Endothelial cell of umbilical vein (primary cell): Measurements from ENCODE around the gene VTA1. TPM values are rescaled to one million over a fixed set of nuclear protein-coding genes. Genes with fewer than 3 reads are reported as not detected.
"Not testable (repeated sequence)": the region's sequence is repeated elsewhere in the genome, so short reads cannot be mapped to it uniquely, and the experiment has no call there.

Experiments
- BruUV-seq: library from RNA; stranded (reverse); fragments of 400-500 nt; replicated peaks from 2 replicates; lab custom pipeline; 2021; lab: Mats Ljungman, UMichigan
- CTCF ChIA-PET: fragments of 300-600, 350-600 bp; sonication (Branson Sonifier 250); formaldehyde crosslinking; loops from one replicate; lab custom pipeline; 2021; ENCODE audit warnings: antibody characterized with exemption, inconsistent platforms; lab: Charles Lee
- POLR2A ChIA-PET: fragments of 300-600, 350-600 bp; sonication (Branson Sonifier 250); formaldehyde crosslinking; loops from one replicate; lab custom pipeline; 2021; ENCODE audit warnings: antibody characterized with exemption, inconsistent platforms; lab: Charles Lee
- DNase-seq: peaks from one replicate; pipeline ENCODE4 v3.0.0-alpha.2; 2011; ENCODE audit warnings: low read depth, low spot score
- FAIRE-seq: peaks from 2 replicates; lab custom pipeline; 2011; peaks lifted over from hg19 to GRCh38; lab: Jason Lieb, UNC
- H2AFZ ChIP-seq: 2 replicates; pipeline ENCODE4 v1.6.0; 2012; ENCODE audit warnings: low read depth, low read length, control low read depth, inconsistent platforms
- H3K27ac ChIP-seq: 2 replicates; pipeline ENCODE4 v1.5.1; 2011; ENCODE audit warnings: low read depth, mild to moderate bottlenecking, control low read depth, low read length, moderate library complexity; ENCODE audit not compliant: insufficient read depth
- H3K27me3 ChIP-seq, 2 experiments: 2 replicates each; pipeline versions ENCODE4 v1.6.0 to v1.6.1; 2011; ENCODE audit warnings: low read length in 2 of 2, mixed read lengths in 1 of 2; ENCODE audit not compliant: control insufficient read depth in 2 of 2, insufficient read depth in 2 of 2
- H3K36me3 ChIP-seq, 2 experiments: 2 replicates in 1 of 2; 3 replicates in 1 of 2; pipeline ENCODE4 v1.5.1; 2011; ENCODE audit warnings: low read length in 2 of 2, mild to moderate bottlenecking in 1 of 2, moderate library complexity in 1 of 2; ENCODE audit not compliant: control insufficient read depth in 2 of 2, insufficient read depth in 2 of 2; ENCODE audit errors: extremely low read depth in 1 of 2
- H3K4me1 ChIP-seq: 3 replicates; pipeline ENCODE4 v1.5.1; 2011; ENCODE audit warnings: mild to moderate bottlenecking, low read length; ENCODE audit not compliant: control insufficient read depth, insufficient read depth; ENCODE audit errors: extremely low read depth
- H3K4me2 ChIP-seq: 2 replicates; pipeline ENCODE4 v1.6.1; 2011; ENCODE audit warnings: low read length, control low read depth, mixed read lengths; ENCODE audit not compliant: insufficient read depth
- H3K4me3 ChIP-seq, 3 experiments: fragments of 200-600 bp in 1 of 3; sonication (generic), shearing (Covaris generic) in 1 of 3; replicated peaks in 1 of 3; 2 replicates each; pipeline ENCODE4 v1.5.1; 2011 to 2016; ENCODE audit warnings: control low read depth in 3 of 3, low read length in 3 of 3, mild to moderate bottlenecking in 2 of 3, inconsistent platforms in 1 of 3, low read depth in 1 of 3, moderate library complexity in 1 of 3; ENCODE audit not compliant: insufficient read depth in 1 of 3
- H3K79me2 ChIP-seq: 2 replicates; pipeline ENCODE4 v1.6.0; 2012; ENCODE audit warnings: low read length, inconsistent platforms; ENCODE audit not compliant: control insufficient read depth, insufficient read depth
- H3K9ac ChIP-seq: replicated peaks from 2 replicates; pipeline ENCODE3; 2011; ENCODE audit warnings: low read length, control low read depth; ENCODE audit not compliant: insufficient read depth; ENCODE audit errors: extremely low read depth
- H3K9me1 ChIP-seq: replicated peaks from 3 replicates; pipeline ENCODE4 v1.6.0; 2011; ENCODE audit warnings: mild to moderate bottlenecking, low read length; ENCODE audit not compliant: control insufficient read depth, insufficient read depth; ENCODE audit errors: extremely low read depth
- H3K9me3 ChIP-seq: replicated peaks from 2 replicates; pipeline ENCODE4 v1.5.1; 2012; ENCODE audit warnings: low read length, inconsistent platforms; ENCODE audit not compliant: control insufficient read depth, insufficient read depth
- H4K20me1 ChIP-seq: replicated peaks from 2 replicates; pipeline ENCODE3; 2011; ENCODE audit warnings: mild to moderate bottlenecking, low read length; ENCODE audit not compliant: control insufficient read depth, insufficient read depth; ENCODE audit errors: extremely low read depth
- CTCF ChIP-seq, 2 donors: IDR thresholded peaks; 1 replicate in 1 of 2; 2 replicates in 1 of 2; pipeline ENCODE4 v1.5.1; 2011; ENCODE audit warnings: low read length in 2 of 2, mild to moderate bottlenecking in 2 of 2, moderate library complexity in 2 of 2, control low read depth in 1 of 2, inconsistent platforms in 1 of 2, low read depth in 1 of 2; ENCODE audit not compliant: insufficient read depth in 1 of 2; ENCODE audit errors: extremely low read depth in 1 of 2
- EZH2 ChIP-seq: IDR thresholded peaks from 2 replicates; pipeline ENCODE4 v1.6.1; 2012; ENCODE audit warnings: borderline replicate concordance, low read depth, mild to moderate bottlenecking, moderate library complexity, low read length, inconsistent platforms; ENCODE audit not compliant: severe bottlenecking
- FOS ChIP-seq: IDR thresholded peaks from 2 replicates; pipeline ENCODE4 v1.6.1; 2011; ENCODE audit warnings: mild to moderate bottlenecking, low read length, moderate library complexity, borderline replicate concordance; ENCODE audit not compliant: insufficient read depth
- GATA2 ChIP-seq: IDR thresholded peaks from 2 replicates; pipeline ENCODE4 v1.7.0; 2011; ENCODE audit warnings: low read depth, mild to moderate bottlenecking, moderate library complexity, mixed read lengths, low read length; ENCODE audit not compliant: insufficient read length, insufficient read depth
- JUN ChIP-seq: IDR thresholded peaks from 2 replicates; pipeline ENCODE4 v1.6.1; 2011; ENCODE audit warnings: borderline replicate concordance, low read depth; ENCODE audit not compliant: insufficient read length, insufficient read depth
- MAX ChIP-seq: IDR thresholded peaks from 2 replicates; pipeline ENCODE4 v1.6.1; 2011; ENCODE audit not compliant: insufficient read depth, insufficient read length
- MYC ChIP-seq: IDR thresholded peaks from one replicate; pipeline ENCODE4 v1.6.1; 2011; ENCODE audit warnings: mild to moderate bottlenecking, low read depth, low read length
- POLR2A ChIP-seq: IDR thresholded peaks from 2 replicates; pipeline ENCODE4 v1.6.1; 2012; ENCODE audit warnings: low read depth, mild to moderate bottlenecking, control low read depth, low read length
- POLR2AphosphoS5 ChIP-seq: IDR thresholded peaks from 2 replicates; pipeline ENCODE4 v1.6.1; 2012; ENCODE audit warnings: low read depth, mild to moderate bottlenecking, control low read depth, low read length, moderate library complexity; ENCODE audit not compliant: insufficient read depth
- dilution Hi-C: fragments of 300-500 bp; cut with MboI; formaldehyde crosslinking; loops from one replicate; pipeline ENCODE4 v1.15.0; 2019; ENCODE audit warnings: low sequenced_read_pairs; ENCODE audit not compliant: extremely low pct_ligation_motif_present
- intact Hi-C: fragments of 100-400 bp; cut with micrococcal nuclease; formaldehyde crosslinking; loops from one replicate; pipeline ENCODE4 v1.10.0; 2022
- polyA plus RNA-seq, 4 experiments: library from polyadenylated mRNA; depleted of rRNA in 3 of 4; stranded (reverse) in 3 of 4; unstranded in 1 of 4; fragments of >200 nt; gene quantifications; 2 replicates each; pipeline versions ENCODE4 v1.2.1 to v1.2.3, GENCODE V29; 2011 to 2012; ENCODE audit warnings: missing spikeins in 1 of 4
- total RNA-seq: library from RNA; stranded (reverse); gene quantifications from 2 replicates; pipeline ENCODE4 v1.2.3, GENCODE V29; 2021

Gene VTA1
- total and polyA plus RNA-seq, 2 donors (not counting 3 experiments of a cell fraction or from before 2014, with no cell fraction given) = 39.0 to 40.9 TPM

DNA sequence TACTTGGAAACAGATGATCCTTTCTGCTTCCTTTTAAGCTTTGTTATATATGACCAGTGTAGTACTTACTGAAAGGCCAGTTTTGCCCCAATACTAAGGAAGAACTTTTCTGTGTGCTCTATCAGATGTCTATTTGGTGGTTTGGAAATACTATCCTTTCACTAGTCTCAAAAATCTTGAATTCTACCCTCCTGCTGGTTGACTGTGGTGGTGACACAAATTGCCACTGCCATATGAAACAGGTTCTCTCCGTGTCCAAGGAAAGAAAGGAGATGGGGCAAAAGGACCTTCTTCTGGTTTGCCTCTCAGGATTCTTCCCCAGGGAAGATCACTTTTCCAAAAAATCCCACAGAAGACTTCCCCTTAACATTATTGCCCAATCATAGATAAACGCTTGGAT lies 8.2 kb upstream of the VTA1 start:
- H3K4me2 ChIP-seq = no peak overlapping the region
- no peaks in the 10 kb centered on the region for H3K9me1 ChIP-seq
- dilution Hi-C loops (no loop called here), intact Hi-C loops (no loop called here)
- no peaks in the 10 kb centered on the region for H3K9me3 ChIP-seq
- H2AFZ ChIP-seq = no peak overlapping the region
- no peak overlapping the region for H3K4me3 ChIP-seq
- no peak overlapping the region for H3K9ac ChIP-seq
- no peaks in the 10 kb centered on the region for H3K79me2 ChIP-seq
- no peak overlapping the region for H3K27ac ChIP-seq
- DNase-seq = no peak
- ChIA-PET CTCF (interaction anchor here (2.4 kb wide), 1 partner anchor 18 kb away, joined by 8 read pairs; no protein-coding TSS in a partner anchor), POLR2A (no interaction called here)
- H3K27me3 ChIP-seq = peaks cover 0 to 3% of the 10 kb centered on the region in 2 experiments
- FAIRE-seq = no peak
- TF ChIP-seq MAX = no peak
- TF ChIP-seq JUN = no peak
- TF ChIP-seq MYC = no peak
- no peak for TF ChIP-seq EZH2
- TF ChIP-seq POLR2AphosphoS5 = no peak
- TF ChIP-seq CTCF (IDR thresholded peaks at IDR 0.05; ENCODE audit: extremely low read depth in 1 of 2, insufficient read depth in 1 of 2, low read depth in 1 of 2, low read length in 2 of 2) = no peak
- TF ChIP-seq POLR2A = no peak
- TF ChIP-seq FOS = no peak
- TF ChIP-seq GATA2 = no peak
- no peaks in the 10 kb centered on the region for H3K36me3 ChIP-seq
- no peaks in the 10 kb centered on the region for H4K20me1 ChIP-seq
- H3K4me1 ChIP-seq = no peaks in the 10 kb centered on the region
- no TSS peak for BruUV-seq

- H3K4me2 ChIP-seq, H3K36me3 ChIP-seq, H2AFZ ChIP-seq, dilution Hi-C loops, H3K27me3 ChIP-seq, H3K9me1 ChIP-seq, H3K79me2 ChIP-seq, H3K9ac ChIP-seq, H3K4me3 ChIP-seq, H4K20me1 ChIP-seq, FAIRE-seq, H3K27ac ChIP-seq, BruUV-seq, H3K9me3 ChIP-seq, POLR2A ChIA-PET, H3K4me1 ChIP-seq, DNase-seq: not testable (repeated sequence)
- intact Hi-C loops = loop anchor here (10.0 kb wide), 1 partner anchor 803 kb away; the partner anchor contains the start of gene HIVEP2
- CTCF ChIA-PET = interaction anchor here (1.1 kb wide), 1 partner anchor 15 kb away, joined by 4 read pairs; no protein-coding TSS in a partner anchor
Observed at GRCh38 chr6:142141531-142141930, 5.5 kb upstream of the VTA1 start.
